ENCODE measurements around the gene NEO1. TPM values are rescaled to one million over a fixed set of nuclear protein-coding genes. Genes with fewer than 3 reads are reported as not detected.

NEO1 gene
- total and polyA plus RNA-seq, 9 of the 15 experiments (the other 6 are each of a cell fraction or from before 2014, with no cell fraction given), result 0.08 to 1.7 (median 0.48) TPM

GRCh38 chr15:73324496-73325170 lies 272.4 kb downstream of the NEO1 start (continued):
- no peak for TF ChIP-seq ATF6 (CRISPR knock-in tag; IDR thresholded peaks at IDR 0.05)
- no peak for TF ChIP-seq ETV5 (CRISPR knock-in tag; IDR thresholded peaks at IDR 0.05; ENCODE audit: low read depth)
- TF ChIP-seq TAF15 (IDR thresholded peaks at IDR 0.05; ENCODE audit: low read depth, low read length), result no peak
- TF ChIP-seq MGA (IDR thresholded peaks at IDR 0.05), result no peak
